HG02610 (cell line): Measurements from ENCODE around the gene ZNF410.

ENCODE experiments used
- ATAC-seq: cut with Tn5 transposase; IDR thresholded peaks from one replicate; pipeline ENCODE4 v1.9.1; 2021; ENCODE audit warnings: mild to moderate bottlenecking, moderate library complexity; ENCODE audit not compliant: unreplicated experiment

The ZNF410 gene

GRCh38 chr14:73949752-73950734, 63.4 kb downstream of the ZNF410 start, which contains the start of the genes COQ6 and FAM161B:
COQ6 (plus strand) TSS chr14:73950302; CDS start chr14:73950333, 31 bp downstream.
FAM161B (minus strand) TSS chr14:73950094; CDS start chr14:73950026, 68 bp downstream.
- ATAC-seq = peak; percentile 95

GRCh38 chr14:73953731-73954130, 67.1 kb downstream of the ZNF410 start:
- ATAC-seq = no peak

GRCh38 chr14:73955674-73956073, 69.0 kb downstream of the ZNF410 start:
- no peak for ATAC-seq

- no peak for ATAC-seq
Observed at GRCh38 chr14:73958591-73958990, 71.9 kb downstream of the ZNF410 start.

GRCh38 chr14:73961192-73961591, 74.5 kb downstream of the ZNF410 start:
- ATAC-seq = no peak

- no peak for ATAC-seq
Observed at GRCh38 chr14:73965216-73965615, 78.6 kb downstream of the ZNF410 start.

GRCh38 chr14:73968885-73969284, 82.2 kb downstream of the ZNF410 start:
- ATAC-seq = no peak

GRCh38 chr14:73973497-73973896, 86.8 kb downstream of the ZNF410 start:
- no peak for ATAC-seq

GRCh38 chr14:73976125-73976524, 89.5 kb downstream of the ZNF410 start:
- ATAC-seq = no peak

GRCh38 chr14:73977896-73978295, 91.2 kb downstream of the ZNF410 start:
- ATAC-seq = no peak
